Vagina (tissue), 2 donors: ENCODE results near the gene MRPL51.

ENCODE experiments used
- POLR2A ChIP-seq, 2 donors: fragments of 450-650 bp; IDR thresholded peaks; one replicate each; pipeline ENCODE4 v1.6.1; 2017; ENCODE audit warnings: antibody characterized with exemption in 2 of 2, mild to moderate bottlenecking in 2 of 2, moderate library complexity in 2 of 2
- POLR2AphosphoS5 ChIP-seq, 2 donors: sonication (generic); formaldehyde crosslinking; IDR thresholded peaks; one replicate each; pipeline ENCODE4 v1.9.0; 2017; ENCODE audit warnings: antibody characterized with exemption in 2 of 2, mild to moderate bottlenecking in 2 of 2, low read depth in 1 of 2; ENCODE audit not compliant: insufficient read depth in 1 of 2
- TF ChIP-seq, protein P1 (sequence below), 3 experiments: fragments of 450-650 bp in 2 of 3; fragments of 200-600 bp in 1 of 3; sonication (generic) in 1 of 3; IDR thresholded peaks; one replicate each; pipeline ENCODE4 v1.5.1; 2017 to 2019; ENCODE audit warnings: antibody characterized with exemption in 3 of 3, mild to moderate bottlenecking in 2 of 3, moderate library complexity in 2 of 3

DNA sequence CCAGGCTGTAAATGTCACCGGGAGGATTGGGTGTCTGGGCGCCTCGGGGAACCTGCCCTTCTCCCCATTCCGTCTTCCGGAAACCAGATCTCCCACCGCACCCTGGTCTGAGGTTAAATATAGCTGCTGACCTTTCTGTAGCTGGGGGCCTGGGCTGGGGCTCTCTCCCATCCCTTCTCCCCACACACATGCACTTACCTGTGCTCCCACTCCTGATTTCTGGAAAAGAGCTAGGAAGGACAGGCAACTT is 42.6 kb upstream of the MRPL51 start:
- TF ChIP-seq POLR2A (IDR thresholded peaks at IDR 0.05) (no peak), POLR2AphosphoS5 (IDR thresholded peaks at IDR 0.05; ENCODE audit: insufficient read depth in 1 of 2, low read depth in 1 of 2) (no peak)
- TF ChIP-seq, protein P1, sequence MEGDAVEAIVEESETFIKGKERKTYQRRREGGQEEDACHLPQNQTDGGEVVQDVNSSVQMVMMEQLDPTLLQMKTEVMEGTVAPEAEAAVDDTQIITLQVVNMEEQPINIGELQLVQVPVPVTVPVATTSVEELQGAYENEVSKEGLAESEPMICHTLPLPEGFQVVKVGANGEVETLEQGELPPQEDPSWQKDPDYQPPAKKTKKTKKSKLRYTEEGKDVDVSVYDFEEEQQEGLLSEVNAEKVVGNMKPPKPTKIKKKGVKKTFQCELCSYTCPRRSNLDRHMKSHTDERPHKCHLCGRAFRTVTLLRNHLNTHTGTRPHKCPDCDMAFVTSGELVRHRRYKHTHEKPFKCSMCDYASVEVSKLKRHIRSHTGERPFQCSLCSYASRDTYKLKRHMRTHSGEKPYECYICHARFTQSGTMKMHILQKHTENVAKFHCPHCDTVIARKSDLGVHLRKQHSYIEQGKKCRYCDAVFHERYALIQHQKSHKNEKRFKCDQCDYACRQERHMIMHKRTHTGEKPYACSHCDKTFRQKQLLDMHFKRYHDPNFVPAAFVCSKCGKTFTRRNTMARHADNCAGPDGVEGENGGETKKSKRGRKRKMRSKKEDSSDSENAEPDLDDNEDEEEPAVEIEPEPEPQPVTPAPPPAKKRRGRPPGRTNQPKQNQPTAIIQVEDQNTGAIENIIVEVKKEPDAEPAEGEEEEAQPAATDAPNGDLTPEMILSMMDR (IDR thresholded peaks at IDR 0.05) = no peak
